Body of pancreas (tissue), 4 donors: ENCODE data around the gene SPATA33. TPM values are rescaled to one million over a fixed set of nuclear protein-coding genes. Genes with fewer than 3 reads are reported as not detected.

Source experiments
- ATAC-seq: fragments of 150-250 bp; one replicate; pipeline ENCODE4 v1.9.1; 2016
- DNase-seq, 4 donors: peaks; one replicate each; pipeline ENCODE4 v3.0.0-alpha.2; 2019
- H3K27ac ChIP-seq, 4 donors: fragments of 200-600 bp; sonication (generic); 1 replicate in 3 of 4; 2 replicates in 1 of 4; pipeline versions ENCODE4 v1.5.1 to v1.6.1; 2016 to 2019; ENCODE audit warnings: mild to moderate bottlenecking in 1 of 4, mixed read lengths in 1 of 4, moderate library complexity in 1 of 4
- H3K27me3 ChIP-seq, 2 donors: fragments of 200-600 bp; sonication (generic); one replicate each; pipeline ENCODE4 v1.6.0; 2016; ENCODE audit warnings: mild to moderate bottlenecking in 1 of 2
- H3K36me3 ChIP-seq, 2 donors: fragments of 200-600 bp; sonication (generic); replicated peaks in 1 of 2; 2 replicates each; pipeline ENCODE4 v1.5.1; 2016; ENCODE audit warnings: low read depth in 2 of 2; ENCODE audit not compliant: insufficient read depth in 1 of 2
- H3K4me1 ChIP-seq: fragments of 200-600 bp; sonication (generic); one replicate; pipeline ENCODE4 v1.6.0; 2016
- H3K4me3 ChIP-seq, 2 donors: fragments of 200-600 bp; sonication (generic); 1 replicate in 1 of 2; 2 replicates in 1 of 2; pipeline ENCODE4 v1.5.1; 2016 to 2019
- H3K9me3 ChIP-seq, 3 donors: fragments of 200-600 bp; sonication (generic); 1 replicate in 2 of 3; 2 replicates in 1 of 3; pipeline ENCODE4 v1.5.1; 2016
- POLR2A ChIP-seq, 3 donors: fragments of 450-650 bp; IDR thresholded peaks; one replicate each; pipeline ENCODE4 v1.6.1; 2016; ENCODE audit warnings: antibody characterized with exemption in 3 of 3, mild to moderate bottlenecking in 2 of 3
- WGBS, 2 donors: methylation state at CpG; one replicate each; pipeline ENCODE4 v1.1.5; 2017; 5-methylcytosine and 5-hydroxymethylcytosine counted together
- intact Hi-C: fragments of 100-400 bp; cut with DNase I; formaldehyde crosslinking; loops from one replicate; pipeline ENCODE4 v1.15.1; 2023
- total RNA-seq, 2 donors: library from RNA; depleted of rRNA; stranded (reverse); fragments of >200 nt; gene quantifications; one replicate each; pipeline ENCODE4 v1.1.0, GENCODE V29; 2016
- TF ChIP-seq, protein P1 (sequence below), 7 experiments: fragments of 450-650 bp in 4 of 7; fragments of 200-600 bp in 3 of 7; sonication (generic) in 3 of 7; IDR thresholded peaks; one replicate each; pipeline ENCODE4 v1.5.1; 2016 to 2019; ENCODE audit warnings: antibody characterized with exemption in 7 of 7

Gene SPATA33
- total RNA-seq, 2 donors from 2014 or later = 3.6 to 7.9 TPM

- TF ChIP-seq POLR2A (IDR thresholded peaks at IDR 0.05) = peak; percentile 38 to 64 (median 50)
- TF ChIP-seq, protein P1, sequence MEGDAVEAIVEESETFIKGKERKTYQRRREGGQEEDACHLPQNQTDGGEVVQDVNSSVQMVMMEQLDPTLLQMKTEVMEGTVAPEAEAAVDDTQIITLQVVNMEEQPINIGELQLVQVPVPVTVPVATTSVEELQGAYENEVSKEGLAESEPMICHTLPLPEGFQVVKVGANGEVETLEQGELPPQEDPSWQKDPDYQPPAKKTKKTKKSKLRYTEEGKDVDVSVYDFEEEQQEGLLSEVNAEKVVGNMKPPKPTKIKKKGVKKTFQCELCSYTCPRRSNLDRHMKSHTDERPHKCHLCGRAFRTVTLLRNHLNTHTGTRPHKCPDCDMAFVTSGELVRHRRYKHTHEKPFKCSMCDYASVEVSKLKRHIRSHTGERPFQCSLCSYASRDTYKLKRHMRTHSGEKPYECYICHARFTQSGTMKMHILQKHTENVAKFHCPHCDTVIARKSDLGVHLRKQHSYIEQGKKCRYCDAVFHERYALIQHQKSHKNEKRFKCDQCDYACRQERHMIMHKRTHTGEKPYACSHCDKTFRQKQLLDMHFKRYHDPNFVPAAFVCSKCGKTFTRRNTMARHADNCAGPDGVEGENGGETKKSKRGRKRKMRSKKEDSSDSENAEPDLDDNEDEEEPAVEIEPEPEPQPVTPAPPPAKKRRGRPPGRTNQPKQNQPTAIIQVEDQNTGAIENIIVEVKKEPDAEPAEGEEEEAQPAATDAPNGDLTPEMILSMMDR (IDR thresholded peaks at IDR 0.05) = no peak
- Histone ChIP-seq H3K4me3 (peak within 1 kb of the TSS in 1 of 2 donors; percentile 27), H3K36me3 (no peaks in the 10 kb centered on the region), H3K27me3 (no peaks in the 10 kb centered on the region), H3K4me1 (peaks cover 21% of the 10 kb centered on the region), H3K27ac (peak within 1 kb of the TSS; percentile 80 to 89 (median 88)), H3K9me3 (no peaks in the 10 kb centered on the region)
- peak; percentile 83 to 90 (median 85) for DNase-seq
- peak; percentile 93 for ATAC-seq
- 27 to 36% methylated on average over 8 to 19 of the region's 19 CpGs for WGBS, 2 donors
- intact Hi-C loops = no loop called here
Observed at GRCh38 chr16:89613231-89613953, 44.2 kb upstream of the SPATA33 start, which contains the start of gene DPEP1. Gene DPEP1 (plus strand): TSS chr16:89613642. CDS start chr16:89630411, 16,769 bp downstream.

GRCh38 chr16:89613954-89614459 lies 43.6 kb upstream of the SPATA33 start:
- intact Hi-C loops = no loop called here
- Histone ChIP-seq H3K27ac (peak overlapping the region; percentile 80 to 89 (median 88)), H3K4me3 (peak overlapping the region in 1 of 2 donors; percentile 27), H3K9me3 (no peaks in the 10 kb centered on the region), H3K27me3 (no peaks in the 10 kb centered on the region), H3K36me3 (no peaks in the 10 kb centered on the region), H3K4me1 (peaks cover 21% of the 10 kb centered on the region)
- WGBS, 2 donors = 39 to 40% methylated on average over 4 to 22 of the region's 22 CpGs
- no peak for TF ChIP-seq POLR2A (IDR thresholded peaks at IDR 0.05)
- TF ChIP-seq, protein P1 (IDR thresholded peaks at IDR 0.05) = no peak
- ATAC-seq (peak; percentile 23), DNase-seq (peak in 1 of 4 donors; percentile 78)

GRCh38 chr16:89615176-89615575 lies 42.5 kb upstream of the SPATA33 start:
- TF ChIP-seq, protein P1 (IDR thresholded peaks at IDR 0.05) = no peak
- no peak for TF ChIP-seq POLR2A (IDR thresholded peaks at IDR 0.05)
- intact Hi-C loops = no loop called here
- 93 to 96% methylated on average over 4 to 12 of the region's 13 CpGs for WGBS, 2 donors

GRCh38 chr16:89615596-89616090 lies 42.0 kb upstream of the SPATA33 start:
- H3K4me1 ChIP-seq = peaks cover 21% of the 10 kb centered on the region
- ATAC-seq (no peak), DNase-seq (peak in 3 of 4 donors; percentile 38 to 52 (median 42))
- no peaks in the 10 kb centered on the region for H3K9me3 ChIP-seq
- intact Hi-C loops = no loop called here
- peak overlapping the region in 1 of 4 donors; percentile 17 for H3K27ac ChIP-seq
- H3K27me3 ChIP-seq = no peaks in the 10 kb centered on the region
- no peaks in the 10 kb centered on the region for H3K36me3 ChIP-seq
- WGBS, 2 donors = 59% methylated on average over 17 of the region's 17 CpGs; no CpG with 5 or more reads in 1 of the 2 donors
- TF ChIP-seq POLR2A (IDR thresholded peaks at IDR 0.05) = no peak
- TF ChIP-seq, protein P1 (IDR thresholded peaks at IDR 0.05) = peak; percentile 23 to 55 (median 40)
- H3K4me3 ChIP-seq = no peak overlapping the region

More at GRCh38 chr16:89615176-89615575, 42.5 kb upstream of the SPATA33 start:
- DNase-seq (no peak), ATAC-seq (no peak)
- Histone ChIP-seq H3K27me3 (no peaks in the 10 kb centered on the region), H3K4me1 (peaks cover 21% of the 10 kb centered on the region), H3K9me3 (no peaks in the 10 kb centered on the region), H3K4me3 (no peak overlapping the region), H3K27ac (peak overlapping the region in 1 of 4 donors; percentile 17), H3K36me3 (no peaks in the 10 kb centered on the region)
